ENCODE data around the gene OR10V1. TPM values are rescaled to one million over a fixed set of nuclear protein-coding genes. Genes with fewer than 3 reads are reported as not detected.

OR10V1 gene
- total and polyA plus RNA-seq, 11 donors = not detected

GRCh38 chr11:59754859-59755700 lies 41.4 kb upstream of the OR10V1 start, which contains the start of gene STX3:
Gene STX3, plus strand, starts transcription at chr11:59755376. Its CDS starts 230 bp downstream, at chr11:59755606.
- intact Hi-C loops (cut with DNase I) = loop anchor here (1.0 to 10.0 kb wide), 6 partner anchors 47 to 218 kb away; partner anchors contain the start of gene MRPL16 (in 1 of the 10)
- Histone ChIP-seq H3K9me3 (no peaks in the 10 kb centered on the region), H3K4me1 (peaks cover 0 to 21% (median 9%) of the 10 kb centered on the region in 12 donors), H3K27me3 (no peaks in the 10 kb centered on the region), H3K27ac (peak within 1 kb of the TSS; percentile 88 to 98 (median 96)), H3K4me3 (peak within 1 kb of the TSS; percentile 74 to 99 (median 93)), H3K36me3 (no peaks in the 10 kb centered on the region)
- TF ChIP-seq, protein P1, sequence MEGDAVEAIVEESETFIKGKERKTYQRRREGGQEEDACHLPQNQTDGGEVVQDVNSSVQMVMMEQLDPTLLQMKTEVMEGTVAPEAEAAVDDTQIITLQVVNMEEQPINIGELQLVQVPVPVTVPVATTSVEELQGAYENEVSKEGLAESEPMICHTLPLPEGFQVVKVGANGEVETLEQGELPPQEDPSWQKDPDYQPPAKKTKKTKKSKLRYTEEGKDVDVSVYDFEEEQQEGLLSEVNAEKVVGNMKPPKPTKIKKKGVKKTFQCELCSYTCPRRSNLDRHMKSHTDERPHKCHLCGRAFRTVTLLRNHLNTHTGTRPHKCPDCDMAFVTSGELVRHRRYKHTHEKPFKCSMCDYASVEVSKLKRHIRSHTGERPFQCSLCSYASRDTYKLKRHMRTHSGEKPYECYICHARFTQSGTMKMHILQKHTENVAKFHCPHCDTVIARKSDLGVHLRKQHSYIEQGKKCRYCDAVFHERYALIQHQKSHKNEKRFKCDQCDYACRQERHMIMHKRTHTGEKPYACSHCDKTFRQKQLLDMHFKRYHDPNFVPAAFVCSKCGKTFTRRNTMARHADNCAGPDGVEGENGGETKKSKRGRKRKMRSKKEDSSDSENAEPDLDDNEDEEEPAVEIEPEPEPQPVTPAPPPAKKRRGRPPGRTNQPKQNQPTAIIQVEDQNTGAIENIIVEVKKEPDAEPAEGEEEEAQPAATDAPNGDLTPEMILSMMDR (IDR thresholded peaks at IDR 0.05) = no peak
- peak in 1 of 2 donors; percentile 52 for TF ChIP-seq POLR2A (IDR thresholded peaks at IDR 0.05)
- 0% methylated on average over 14 to 80 of the region's 80 CpGs for WGBS, 4 donors
- peak; percentile 66 to 86 (median 73) for DNase-seq
- peak; percentile 43 to 92 (median 86) for ATAC-seq

DNA sequence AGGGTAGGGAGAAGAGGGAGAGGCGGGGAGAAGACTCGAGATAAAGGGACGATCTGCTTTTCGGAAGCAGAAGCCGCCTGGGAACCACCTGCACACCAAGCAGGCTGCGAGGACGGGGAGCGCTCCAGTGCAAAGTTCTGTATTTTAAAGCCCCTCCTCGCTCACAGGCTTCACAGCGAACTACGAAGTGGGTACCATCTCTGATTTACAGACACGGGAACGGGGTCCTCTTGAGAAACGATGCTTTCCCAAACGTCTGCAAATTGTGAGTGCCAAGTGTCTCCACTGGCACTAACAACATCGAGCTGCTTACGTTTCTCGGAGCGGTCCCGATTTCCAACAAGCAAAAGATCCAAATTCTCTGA lies 40.8 kb upstream of the OR10V1 start:
- intact Hi-C loops (cut with DNase I) = loop anchor here (1.0 to 10.0 kb wide), 6 partner anchors 48 to 217 kb away; partner anchors contain the start of gene MRPL16 (in 1 of the 10)

DNA sequence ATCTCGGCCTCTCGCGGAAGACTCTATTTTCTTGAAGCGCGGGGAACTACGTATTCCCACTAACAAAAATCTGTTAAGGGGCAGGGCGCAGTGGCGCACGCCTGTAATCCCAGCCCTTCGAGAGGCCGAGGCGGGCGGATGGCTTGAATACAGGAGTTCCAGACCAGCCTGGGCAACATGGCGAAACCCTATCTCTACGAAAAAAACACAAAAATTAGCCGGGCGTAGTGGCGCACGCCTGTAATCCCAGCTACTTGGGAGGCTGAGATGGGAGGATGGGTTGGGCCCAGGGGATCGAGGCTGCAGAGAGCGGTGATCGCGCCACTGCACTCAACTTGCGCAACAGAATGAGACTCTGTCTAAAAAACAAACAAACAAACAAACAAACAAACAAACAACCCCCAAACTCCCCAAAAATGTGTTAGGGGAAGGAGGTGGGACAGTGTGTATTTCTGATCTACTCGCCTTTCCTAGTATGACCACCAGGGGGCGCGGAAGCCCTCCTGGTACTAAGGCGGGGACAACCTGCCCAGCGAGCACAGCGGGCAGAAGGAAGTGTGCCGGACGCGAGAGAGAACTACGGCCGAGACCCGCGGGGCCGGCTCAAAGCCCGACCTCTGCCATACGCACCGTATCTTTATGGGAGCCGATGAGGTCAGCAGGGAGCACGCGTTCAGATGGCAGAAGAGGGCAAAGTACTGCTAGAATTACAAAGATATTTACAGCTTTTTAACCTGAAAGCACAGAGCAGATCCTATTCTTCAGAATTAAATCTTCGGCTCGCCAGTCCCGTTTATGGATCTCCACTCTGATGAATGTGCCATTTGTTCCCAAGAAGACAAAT lies 40.2 kb upstream of the OR10V1 start:
- peak overlapping the region; percentile 74 to 99 (median 93) for H3K4me3 ChIP-seq
- H3K36me3 ChIP-seq = no peaks in the 10 kb centered on the region
- peak; percentile 75 to 87 (median 81) for ATAC-seq
- WGBS, 4 donors = 31 to 34% (median 33%) methylated on average over 47 of the region's 47 CpGs
- H3K27me3 ChIP-seq = no peaks in the 10 kb centered on the region
- peak in 1 of 2 donors; percentile 21 for TF ChIP-seq POLR2A (IDR thresholded peaks at IDR 0.05)
- TF ChIP-seq, protein P1 (IDR thresholded peaks at IDR 0.05) = peak; percentile 88 to 98 (median 95)
- intact Hi-C loops (cut with DNase I) = loop anchor here (1.0 to 10.0 kb wide), 6 partner anchors 48 to 217 kb away; partner anchors contain the start of gene MRPL16 (in 1 of the 10)
- DNase-seq = peak; percentile 86 to 93 (median 89)
- H3K9me3 ChIP-seq = no peaks in the 10 kb centered on the region
- H3K4me1 ChIP-seq = peaks cover 0 to 21% (median 7%) of the 10 kb centered on the region in 12 donors
- H3K27ac ChIP-seq = peak overlapping the region in 11 of 12 donors; percentile 94 to 98 (median 96)

More for the DNA sequence above, 40.8 kb upstream of the OR10V1 start:
- Histone ChIP-seq H3K27ac (peak overlapping the region; percentile 88 to 98 (median 96)), H3K27me3 (no peaks in the 10 kb centered on the region), H3K4me3 (peak overlapping the region; percentile 74 to 99 (median 93)), H3K4me1 (peaks cover 0 to 21% (median 7%) of the 10 kb centered on the region in 12 donors), H3K9me3 (no peaks in the 10 kb centered on the region), H3K36me3 (no peaks in the 10 kb centered on the region)
- TF ChIP-seq, protein P1 (IDR thresholded peaks at IDR 0.05) = no peak
- no peak for TF ChIP-seq POLR2A (IDR thresholded peaks at IDR 0.05)
- 0% methylated on average over 20 of the region's 20 CpGs for WGBS, 4 donors
- peak in 3 of 5 donors; percentile 18 to 63 (median 30) for DNase-seq
- peak in 2 of 4 donors; percentile 6 to 23 for ATAC-seq

Measured in heart left ventricle (tissue), 16 donors.